Lung (tissue), 12 donors: ENCODE data around the gene NTRK2. TPM values are rescaled to one million over a fixed set of nuclear protein-coding genes. Genes with fewer than 3 reads are reported as not detected.

Experiments
- ATAC-seq: fragments of 200-7000 bp; cut with Tn5 transposase; one replicate; pipeline ENCODE4 v1.9.1; 2020; ENCODE audit warnings: moderate number of reproducible peaks; ENCODE audit not compliant: insufficient read depth, low FRiP score
- DNase-seq, 3 donors: peaks; one replicate each; pipeline ENCODE4 v3.0.0-alpha.2; 2013 to 2017
- H3K27ac ChIP-seq, 2 donors: one replicate each; pipeline ENCODE4 v1.5.1; 2013; ENCODE audit warnings: mild to moderate bottlenecking in 2 of 2, moderate library complexity in 2 of 2, control low read depth in 1 of 2, inconsistent platforms in 1 of 2, low read depth in 1 of 2, low read length in 1 of 2
- H3K27me3 ChIP-seq, 3 donors: one replicate each; pipeline ENCODE4 v1.5.1; 2013; ENCODE audit warnings: low read length in 2 of 3; ENCODE audit not compliant: control insufficient read depth in 3 of 3, insufficient read depth in 3 of 3
- H3K36me3 ChIP-seq, 4 donors: one replicate each; pipeline ENCODE4 v1.5.1; 2013; ENCODE audit warnings: low read length in 4 of 4, mild to moderate bottlenecking in 1 of 4, moderate library complexity in 1 of 4; ENCODE audit not compliant: control insufficient read depth in 4 of 4, insufficient read depth in 4 of 4
- H3K4me1 ChIP-seq, 5 donors: one replicate each; pipeline ENCODE4 v1.5.1; 2013; ENCODE audit warnings: low read length in 5 of 5, mild to moderate bottlenecking in 2 of 5, moderate library complexity in 1 of 5; ENCODE audit not compliant: control insufficient read depth in 5 of 5, insufficient read depth in 5 of 5
- H3K4me3 ChIP-seq: one replicate; pipeline ENCODE4 v1.5.1; 2013; ENCODE audit warnings: mild to moderate bottlenecking, control low read depth, moderate library complexity
- H3K9ac ChIP-seq, 2 donors: one replicate each; pipeline ENCODE4 v1.5.1; 2013; ENCODE audit warnings: low read length in 2 of 2, control low read depth in 1 of 2; ENCODE audit not compliant: insufficient read depth in 1 of 2
- H3K9me3 ChIP-seq, 4 donors: one replicate each; pipeline ENCODE4 v1.5.1; 2013; ENCODE audit warnings: low read length in 3 of 4, mild to moderate bottlenecking in 1 of 4, moderate library complexity in 1 of 4; ENCODE audit not compliant: control insufficient read depth in 4 of 4, insufficient read depth in 3 of 4
- WGBS, 2 donors: extraction: QIAGEN DNeasy Blood & Tissue Kit; methylation state at CpG; one replicate each; pipeline ENCODE4 v1.1.7; 2013; 5-methylcytosine and 5-hydroxymethylcytosine counted together
- polyA plus RNA-seq, 2 donors: library from polyadenylated mRNA; stranded (reverse); fragments of 200-250 nt; gene quantifications; one replicate each; pipeline ENCODE4 v1.2.1, GENCODE V29; 2013
- total RNA-seq, 2 donors: library from RNA; depleted of rRNA in 1 of 2; stranded (reverse); fragments of >200 nt in 1 of 2; gene quantifications; one replicate each; pipeline ENCODE4 v1.2.1, GENCODE V29; 2014 to 2021
- TF ChIP-seq, protein P1 (sequence below): IDR thresholded peaks from 2 replicates; pipeline ENCODE4 v1.5.1; 2012; ENCODE audit warnings: mild to moderate bottlenecking; ENCODE audit errors: control extremely low read depth, extremely low read depth
- donor health status: control.
- donor health status: control.
- donor health status: Bipolar disorder and iron deficiency.
- donor health status: healthy.
- donor health status: DM: yes; HTN: yes; CAD: no.

NTRK2 gene
- total and polyA plus RNA-seq, 4 donors, result 0.33 to 14.4 (median 3.3) TPM

- DNase-seq (no peak), ATAC-seq (no peak)
- Histone ChIP-seq H3K9me3 (no peaks in the 10 kb centered on the region), H3K36me3 (no peaks in the 10 kb centered on the region), H3K27me3 (peaks cover 0 to 3% (median 0%) of the 10 kb centered on the region in 3 donors), H3K27ac (no peak overlapping the region), H3K4me3 (no peak overlapping the region), H3K4me1 (no peaks in the 10 kb centered on the region), H3K9ac (no peak overlapping the region)
- 89 to 90% methylated on average over 5 of the region's 5 CpGs for WGBS, 2 donors
- TF ChIP-seq, protein P1, sequence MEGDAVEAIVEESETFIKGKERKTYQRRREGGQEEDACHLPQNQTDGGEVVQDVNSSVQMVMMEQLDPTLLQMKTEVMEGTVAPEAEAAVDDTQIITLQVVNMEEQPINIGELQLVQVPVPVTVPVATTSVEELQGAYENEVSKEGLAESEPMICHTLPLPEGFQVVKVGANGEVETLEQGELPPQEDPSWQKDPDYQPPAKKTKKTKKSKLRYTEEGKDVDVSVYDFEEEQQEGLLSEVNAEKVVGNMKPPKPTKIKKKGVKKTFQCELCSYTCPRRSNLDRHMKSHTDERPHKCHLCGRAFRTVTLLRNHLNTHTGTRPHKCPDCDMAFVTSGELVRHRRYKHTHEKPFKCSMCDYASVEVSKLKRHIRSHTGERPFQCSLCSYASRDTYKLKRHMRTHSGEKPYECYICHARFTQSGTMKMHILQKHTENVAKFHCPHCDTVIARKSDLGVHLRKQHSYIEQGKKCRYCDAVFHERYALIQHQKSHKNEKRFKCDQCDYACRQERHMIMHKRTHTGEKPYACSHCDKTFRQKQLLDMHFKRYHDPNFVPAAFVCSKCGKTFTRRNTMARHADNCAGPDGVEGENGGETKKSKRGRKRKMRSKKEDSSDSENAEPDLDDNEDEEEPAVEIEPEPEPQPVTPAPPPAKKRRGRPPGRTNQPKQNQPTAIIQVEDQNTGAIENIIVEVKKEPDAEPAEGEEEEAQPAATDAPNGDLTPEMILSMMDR, result no peak
These were observed 305.3 kb downstream of the NTRK2 start for GRCh38 chr9:84974855-84975254.

- Histone ChIP-seq H3K4me1 (no peaks in the 10 kb centered on the region), H3K9me3 (no peaks in the 10 kb centered on the region), H3K36me3 (no peaks in the 10 kb centered on the region), H3K27me3 (peaks cover 0 to 3% (median 0%) of the 10 kb centered on the region in 3 donors), H3K9ac (no peak overlapping the region), H3K27ac (no peak overlapping the region), H3K4me3 (no peak overlapping the region)
- DNase-seq, result no peak
- TF ChIP-seq, protein P1, result no peak
- no peak for ATAC-seq
- WGBS, 2 donors, result 81 to 85% methylated on average over 2 of the region's 2 CpGs
These were observed 306.4 kb downstream of the NTRK2 start for GRCh38 chr9:84975926-84976325.

DNA sequence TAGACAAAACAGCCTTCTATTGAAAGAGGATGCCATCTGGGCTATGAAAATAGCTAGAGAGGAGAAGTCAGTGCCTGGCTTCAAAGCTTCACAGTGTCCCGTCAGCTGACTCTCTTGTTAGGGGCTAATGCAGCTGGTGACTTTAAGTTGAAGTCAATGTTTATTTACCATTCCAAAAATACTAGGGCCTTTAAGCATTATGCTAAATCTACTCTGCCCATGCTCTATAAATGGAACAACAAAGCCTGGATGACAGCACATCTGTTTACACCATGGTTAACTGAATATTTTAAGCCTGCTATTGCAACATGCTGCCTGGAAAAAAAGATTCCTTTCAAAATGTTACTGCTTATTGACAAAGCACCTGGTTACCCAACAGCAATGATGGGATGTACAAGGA is 309.1 kb downstream of the NTRK2 start:
- 96% methylated on average over 1 of the region's 1 CpG for WGBS, 2 donors

GRCh38 chr9:84983749-84984148 is 314.2 kb downstream of the NTRK2 start:
- Histone ChIP-seq H3K4me3 (no peak overlapping the region), H3K36me3 (no peaks in the 10 kb centered on the region), H3K27me3 (peaks cover 0 to 8% (median 0%) of the 10 kb centered on the region in 3 donors), H3K4me1 (no peaks in the 10 kb centered on the region), H3K9me3 (no peaks in the 10 kb centered on the region), H3K27ac (no peak overlapping the region), H3K9ac (no peak overlapping the region)
- 92 to 94% methylated on average over 3 of the region's 3 CpGs for WGBS, 2 donors
- ATAC-seq (no peak), DNase-seq (no peak)
- TF ChIP-seq, protein P1, result no peak

More for the DNA sequence above, 309.1 kb downstream of the NTRK2 start:
- no peak for DNase-seq
- H3K9ac ChIP-seq, result no peak overlapping the region
- H3K36me3 ChIP-seq, result no peaks in the 10 kb centered on the region
- H3K4me1 ChIP-seq, result no peaks in the 10 kb centered on the region
- no peak overlapping the region for H3K27ac ChIP-seq
- H3K4me3 ChIP-seq, result no peak overlapping the region
- ATAC-seq, result no peak
- H3K27me3 ChIP-seq, result peaks cover 0 to 3% (median 0%) of the 10 kb centered on the region in 3 donors
- TF ChIP-seq, protein P1, result no peak
- H3K9me3 ChIP-seq, result no peaks in the 10 kb centered on the region
